T-helper 2 cell (primary cell): ENCODE results near the gene STOML1.

Experiments used
- DNase-seq, 5 experiments: peaks; one replicate each; pipeline versions ENCODE4 v3.0.0 to v3.0.0-alpha.2; 2012 to 2022
- total RNA-seq, 2 donors: gene quantifications; one replicate each; lab custom pipeline; 2026; lab: John Stamatoyannopoulos, UW

Gene STOML1
- total RNA-seq: 3.7 to 9.2 reads per million in 2 donors

- DNase-seq: peak; percentile 85 to 97 (median 90)
Observed at GRCh38 chr15:73991726-73992593, at the start of gene STOML1. Gene STOML1 (minus strand): TSS chr15:73992295. CDS start chr15:73992223, 72 bp downstream.

- no peak for DNase-seq
Observed at GRCh38 chr15:74041311-74041756, 49.2 kb upstream of the STOML1 start.

- DNase-seq: no peak
Observed at GRCh38 chr15:74040109-74040850, 48.2 kb upstream of the STOML1 start.

GRCh38 chr15:74039656-74040010 is 47.5 kb upstream of the STOML1 start:
- DNase-seq: no peak

- no peak for DNase-seq
Observed at GRCh38 chr15:74038707-74039655, 46.9 kb upstream of the STOML1 start.

- DNase-seq: no peak
Observed at GRCh38 chr15:74037171-74038117, 45.3 kb upstream of the STOML1 start.

GRCh38 chr15:74036271-74037170 is 44.4 kb upstream of the STOML1 start:
- DNase-seq: no peak

GRCh38 chr15:74035121-74036017 is 43.3 kb upstream of the STOML1 start:
- no peak for DNase-seq

GRCh38 chr15:74034206-74034755 is 42.2 kb upstream of the STOML1 start:
- no peak for DNase-seq

- no peak for DNase-seq
Observed at GRCh38 chr15:74032606-74033561, 40.8 kb upstream of the STOML1 start.

- no peak for DNase-seq
Observed at GRCh38 chr15:74032046-74032445, 40.0 kb upstream of the STOML1 start.

GRCh38 chr15:74028646-74029045 is 36.6 kb upstream of the STOML1 start:
- no peak for DNase-seq

GRCh38 chr15:74027688-74028087 is 35.6 kb upstream of the STOML1 start:
- no peak for DNase-seq

GRCh38 chr15:74025436-74025835 is 33.3 kb upstream of the STOML1 start:
- DNase-seq: no peak

- DNase-seq: no peak
Observed at GRCh38 chr15:74024687-74025086, 32.6 kb upstream of the STOML1 start.

- no peak for DNase-seq
Observed at GRCh38 chr15:74022706-74023470, 30.8 kb upstream of the STOML1 start.

GRCh38 chr15:74019734-74020133 is 27.6 kb upstream of the STOML1 start:
- no peak for DNase-seq
